DND-41 (cell line): ENCODE data around the gene NXPH1.

Experiments
- EZH2 ChIP-seq: IDR thresholded peaks from 3 replicates; pipeline ENCODE4 v1.6.1; 2012; ENCODE audit warnings: borderline replicate concordance, low read depth, mild to moderate bottlenecking, moderate library complexity, low read length, inconsistent platforms; ENCODE audit not compliant: severe bottlenecking
- TF ChIP-seq, protein P1 (sequence below): IDR thresholded peaks from 2 replicates; pipeline ENCODE4 v1.5.1; 2012; ENCODE audit warnings: borderline replicate concordance, low read length, moderate library complexity, mild to moderate bottlenecking; ENCODE audit not compliant: poor library complexity, severe bottlenecking; ENCODE audit errors: extremely low read depth

DNA sequence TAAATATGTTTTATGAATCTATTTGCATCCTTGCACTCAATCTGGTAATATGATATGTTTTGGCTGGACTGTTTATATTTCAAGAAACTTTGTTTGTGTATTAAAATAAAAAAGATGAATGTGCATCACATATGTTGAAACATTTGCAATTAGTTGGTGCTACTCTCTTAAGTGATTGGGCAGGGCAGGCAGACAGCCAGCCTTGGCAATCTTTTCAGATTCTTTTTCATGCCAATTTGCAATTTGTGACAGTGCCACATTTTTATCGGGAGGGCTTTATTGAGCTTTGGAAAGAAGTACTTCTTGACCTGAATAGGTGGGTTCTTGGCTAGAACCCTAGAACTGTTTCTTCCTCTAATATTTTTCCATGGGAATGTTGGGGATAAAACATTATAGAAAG is 152.2 kb downstream of the NXPH1 start:
- TF ChIP-seq, protein P1, sequence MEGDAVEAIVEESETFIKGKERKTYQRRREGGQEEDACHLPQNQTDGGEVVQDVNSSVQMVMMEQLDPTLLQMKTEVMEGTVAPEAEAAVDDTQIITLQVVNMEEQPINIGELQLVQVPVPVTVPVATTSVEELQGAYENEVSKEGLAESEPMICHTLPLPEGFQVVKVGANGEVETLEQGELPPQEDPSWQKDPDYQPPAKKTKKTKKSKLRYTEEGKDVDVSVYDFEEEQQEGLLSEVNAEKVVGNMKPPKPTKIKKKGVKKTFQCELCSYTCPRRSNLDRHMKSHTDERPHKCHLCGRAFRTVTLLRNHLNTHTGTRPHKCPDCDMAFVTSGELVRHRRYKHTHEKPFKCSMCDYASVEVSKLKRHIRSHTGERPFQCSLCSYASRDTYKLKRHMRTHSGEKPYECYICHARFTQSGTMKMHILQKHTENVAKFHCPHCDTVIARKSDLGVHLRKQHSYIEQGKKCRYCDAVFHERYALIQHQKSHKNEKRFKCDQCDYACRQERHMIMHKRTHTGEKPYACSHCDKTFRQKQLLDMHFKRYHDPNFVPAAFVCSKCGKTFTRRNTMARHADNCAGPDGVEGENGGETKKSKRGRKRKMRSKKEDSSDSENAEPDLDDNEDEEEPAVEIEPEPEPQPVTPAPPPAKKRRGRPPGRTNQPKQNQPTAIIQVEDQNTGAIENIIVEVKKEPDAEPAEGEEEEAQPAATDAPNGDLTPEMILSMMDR, result no peak
- no peak for TF ChIP-seq EZH2
